ENCODE measurements around the gene USP34.

USP34 gene

DNA sequence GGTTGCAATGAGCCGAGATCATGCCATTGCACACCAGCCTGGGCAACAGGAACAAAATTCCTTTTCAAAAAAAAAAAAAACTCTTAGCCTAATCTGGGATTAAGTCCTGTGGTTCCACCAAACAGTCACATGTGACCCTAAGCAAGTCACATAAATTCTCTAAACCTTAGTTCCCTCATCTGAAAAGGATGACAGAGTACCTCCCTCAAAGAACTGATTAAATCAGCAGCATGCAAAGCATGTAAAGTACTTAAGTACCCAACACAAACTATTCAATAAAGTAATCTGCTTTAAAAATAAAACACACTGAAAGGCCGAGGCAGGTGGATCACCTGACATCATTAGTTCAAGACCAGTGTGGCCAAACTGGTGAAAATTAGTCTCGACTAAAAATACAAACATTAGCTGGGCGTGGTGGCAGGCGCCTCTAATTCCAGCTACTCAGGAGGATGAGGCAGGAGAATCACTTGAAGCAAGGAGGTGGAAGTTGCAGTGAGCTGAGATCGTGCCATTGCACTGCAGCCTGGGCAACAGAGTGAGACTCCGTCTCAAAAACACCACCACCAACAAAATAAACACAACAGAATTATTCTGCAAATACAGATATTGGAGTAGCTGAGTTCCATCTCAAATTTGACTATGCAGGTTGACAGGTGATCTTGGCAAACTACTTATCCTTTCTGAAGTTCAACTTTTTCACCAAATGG lies 7.0 kb downstream of the USP34 start:
- TF ChIP-seq FOXM1 (IDR thresholded peaks at IDR 0.05; ENCODE audit: borderline replicate concordance, low read depth) (no peak), YY1 (IDR thresholded peaks at IDR 0.05; ENCODE audit: low read depth) (no peak), CEBPB (IDR thresholded peaks at IDR 0.05) (no peak), NFIC (IDR thresholded peaks at IDR 0.05) (no peak), TAF1 (IDR thresholded peaks at IDR 0.05; ENCODE audit: low read depth) (no peak), RAD21 (IDR thresholded peaks at IDR 0.05; ENCODE audit: low read depth) (no peak), CREB1 (IDR thresholded peaks at IDR 0.05; ENCODE audit: low read depth) (no peak)
- TF ChIP-seq, protein P1, sequence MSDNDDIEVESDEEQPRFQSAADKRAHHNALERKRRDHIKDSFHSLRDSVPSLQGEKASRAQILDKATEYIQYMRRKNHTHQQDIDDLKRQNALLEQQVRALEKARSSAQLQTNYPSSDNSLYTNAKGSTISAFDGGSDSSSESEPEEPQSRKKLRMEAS (IDR thresholded peaks at IDR 0.05): no peak
- TF ChIP-seq, protein P2, sequence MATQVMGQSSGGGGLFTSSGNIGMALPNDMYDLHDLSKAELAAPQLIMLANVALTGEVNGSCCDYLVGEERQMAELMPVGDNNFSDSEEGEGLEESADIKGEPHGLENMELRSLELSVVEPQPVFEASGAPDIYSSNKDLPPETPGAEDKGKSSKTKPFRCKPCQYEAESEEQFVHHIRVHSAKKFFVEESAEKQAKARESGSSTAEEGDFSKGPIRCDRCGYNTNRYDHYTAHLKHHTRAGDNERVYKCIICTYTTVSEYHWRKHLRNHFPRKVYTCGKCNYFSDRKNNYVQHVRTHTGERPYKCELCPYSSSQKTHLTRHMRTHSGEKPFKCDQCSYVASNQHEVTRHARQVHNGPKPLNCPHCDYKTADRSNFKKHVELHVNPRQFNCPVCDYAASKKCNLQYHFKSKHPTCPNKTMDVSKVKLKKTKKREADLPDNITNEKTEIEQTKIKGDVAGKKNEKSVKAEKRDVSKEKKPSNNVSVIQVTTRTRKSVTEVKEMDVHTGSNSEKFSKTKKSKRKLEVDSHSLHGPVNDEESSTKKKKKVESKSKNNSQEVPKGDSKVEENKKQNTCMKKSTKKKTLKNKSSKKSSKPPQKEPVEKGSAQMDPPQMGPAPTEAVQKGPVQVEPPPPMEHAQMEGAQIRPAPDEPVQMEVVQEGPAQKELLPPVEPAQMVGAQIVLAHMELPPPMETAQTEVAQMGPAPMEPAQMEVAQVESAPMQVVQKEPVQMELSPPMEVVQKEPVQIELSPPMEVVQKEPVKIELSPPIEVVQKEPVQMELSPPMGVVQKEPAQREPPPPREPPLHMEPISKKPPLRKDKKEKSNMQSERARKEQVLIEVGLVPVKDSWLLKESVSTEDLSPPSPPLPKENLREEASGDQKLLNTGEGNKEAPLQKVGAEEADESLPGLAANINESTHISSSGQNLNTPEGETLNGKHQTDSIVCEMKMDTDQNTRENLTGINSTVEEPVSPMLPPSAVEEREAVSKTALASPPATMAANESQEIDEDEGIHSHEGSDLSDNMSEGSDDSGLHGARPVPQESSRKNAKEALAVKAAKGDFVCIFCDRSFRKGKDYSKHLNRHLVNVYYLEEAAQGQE (IDR thresholded peaks at IDR 0.05; ENCODE audit: low read depth): no peak

DNA sequence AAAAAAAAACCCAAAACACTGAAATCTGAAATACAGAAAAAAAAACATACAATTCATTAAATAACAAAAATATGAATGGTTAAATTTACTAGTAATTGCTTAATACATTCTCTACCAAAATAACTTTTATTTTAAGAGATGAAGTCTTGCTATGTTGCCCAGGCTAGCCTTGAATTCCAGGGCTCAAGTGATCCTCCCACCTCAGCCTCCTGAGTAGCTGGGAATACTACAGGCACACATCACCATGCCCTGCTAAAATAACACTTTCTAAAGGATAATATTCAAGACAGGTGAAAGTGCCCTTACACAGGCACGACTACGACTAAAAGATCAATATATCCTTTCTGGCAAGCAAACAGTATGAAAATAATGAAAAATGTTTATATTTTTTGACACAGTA lies 9.5 kb downstream of the USP34 start:
- TF ChIP-seq CEBPB (IDR thresholded peaks at IDR 0.05) (no peak), FOXM1 (IDR thresholded peaks at IDR 0.05; ENCODE audit: borderline replicate concordance, low read depth) (no peak), ZBTB7A (IDR thresholded peaks at IDR 0.05; ENCODE audit: low read depth) (no peak), TAF1 (IDR thresholded peaks at IDR 0.05; ENCODE audit: low read depth) (no peak), YY1 (IDR thresholded peaks at IDR 0.05; ENCODE audit: low read depth) (no peak), CREB1 (IDR thresholded peaks at IDR 0.05; ENCODE audit: low read depth) (no peak), EGR1 (IDR thresholded peaks at IDR 0.05) (no peak)
- TF ChIP-seq, protein P2 (IDR thresholded peaks at IDR 0.05; ENCODE audit: low read depth): no peak

DNA sequence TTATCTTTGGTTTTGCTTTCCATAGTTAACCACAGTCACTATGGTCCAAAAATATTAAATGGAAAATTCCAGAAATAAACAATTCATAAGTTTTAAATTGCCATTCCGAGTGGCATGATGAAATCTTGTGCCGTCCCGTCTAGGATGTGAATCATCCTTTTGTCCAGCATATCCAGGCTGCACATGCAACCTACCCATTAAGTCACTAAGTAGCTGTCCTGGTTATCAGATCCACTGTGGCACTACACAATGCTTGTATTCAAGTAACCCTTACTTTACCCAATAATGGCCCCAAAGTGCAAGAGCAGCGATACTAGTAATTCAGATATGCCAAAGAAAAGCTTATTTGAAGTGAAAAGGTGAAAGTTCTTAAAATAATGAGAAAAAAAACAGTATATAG lies 10.7 kb downstream of the USP34 start:
- TF ChIP-seq YY1 (IDR thresholded peaks at IDR 0.05; ENCODE audit: low read depth): no peak
- no peak for TF ChIP-seq CREB1 (IDR thresholded peaks at IDR 0.05; ENCODE audit: low read depth)
- TF ChIP-seq TAF1 (IDR thresholded peaks at IDR 0.05; ENCODE audit: low read depth): no peak
- TF ChIP-seq FOXM1 (IDR thresholded peaks at IDR 0.05; ENCODE audit: borderline replicate concordance, low read depth): no peak

DNA sequence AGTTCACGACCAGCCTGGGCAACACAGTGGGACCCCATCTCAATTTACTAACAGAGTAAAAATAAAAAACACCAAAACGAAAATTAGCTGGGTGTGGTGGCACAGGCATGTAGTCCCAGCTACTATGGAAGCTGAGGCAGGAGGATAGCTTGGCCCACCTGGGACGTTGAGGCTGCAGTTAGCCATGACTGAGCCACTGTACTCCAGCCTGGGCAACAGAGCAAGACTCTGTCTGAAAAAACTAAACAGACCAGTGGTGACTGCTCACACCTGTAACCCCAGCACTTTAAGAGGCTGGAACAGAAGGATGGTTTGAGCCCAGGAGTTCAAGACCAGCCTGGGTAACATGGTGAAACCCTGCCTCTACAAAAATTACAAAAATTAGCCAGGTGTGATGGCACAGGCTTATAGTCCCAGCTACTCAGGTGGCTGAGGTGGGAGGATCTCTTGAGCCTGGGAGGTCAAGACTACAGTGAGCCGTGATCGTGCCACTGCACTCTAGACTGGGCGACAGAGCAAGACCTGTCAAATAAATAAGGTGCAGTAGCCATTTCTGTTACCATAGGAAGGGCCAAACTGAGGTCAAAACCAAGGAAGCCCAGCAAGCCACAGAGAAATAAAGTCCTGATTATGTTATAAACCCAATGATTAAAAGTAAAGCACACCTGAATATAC lies 14.0 kb downstream of the USP34 start:
- TF ChIP-seq, protein P3, sequence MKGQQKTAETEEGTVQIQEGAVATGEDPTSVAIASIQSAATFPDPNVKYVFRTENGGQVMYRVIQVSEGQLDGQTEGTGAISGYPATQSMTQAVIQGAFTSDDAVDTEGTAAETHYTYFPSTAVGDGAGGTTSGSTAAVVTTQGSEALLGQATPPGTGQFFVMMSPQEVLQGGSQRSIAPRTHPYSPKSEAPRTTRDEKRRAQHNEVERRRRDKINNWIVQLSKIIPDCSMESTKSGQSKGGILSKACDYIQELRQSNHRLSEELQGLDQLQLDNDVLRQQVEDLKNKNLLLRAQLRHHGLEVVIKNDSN (IDR thresholded peaks at IDR 0.05): no peak
- TF ChIP-seq YY1 (IDR thresholded peaks at IDR 0.05; ENCODE audit: low read depth) (no peak), TEAD4 (IDR thresholded peaks at IDR 0.05) (no peak), ZBTB7A (IDR thresholded peaks at IDR 0.05; ENCODE audit: low read depth) (no peak), EP300 (IDR thresholded peaks at IDR 0.05; ENCODE audit: borderline replicate concordance) (no peak), CREB1 (IDR thresholded peaks at IDR 0.05; ENCODE audit: low read depth) (no peak), CEBPB (IDR thresholded peaks at IDR 0.05) (no peak), RAD21 (IDR thresholded peaks at IDR 0.05; ENCODE audit: low read depth) (no peak), NFIC (IDR thresholded peaks at IDR 0.05) (no peak), EGR1 (IDR thresholded peaks at IDR 0.05) (no peak), FOXM1 (IDR thresholded peaks at IDR 0.05; ENCODE audit: borderline replicate concordance, low read depth) (no peak), TAF1 (IDR thresholded peaks at IDR 0.05; ENCODE audit: low read depth) (no peak), TCF12 (IDR thresholded peaks at IDR 0.05; ENCODE audit: low read depth) (no peak)
- TF ChIP-seq, protein P2 (IDR thresholded peaks at IDR 0.05; ENCODE audit: low read depth): no peak
- TF ChIP-seq, protein P1 (IDR thresholded peaks at IDR 0.05): no peak

Data from Ishikawa (cell line).